Activated CD4-positive, alpha-beta T cell treated with anti-CD3 and anti-CD28 coated beads for 48 hours (primary cell): ENCODE data around the gene CETN1.
A peak's percentile ranks its signal among the peaks of the same experiment; 100 is the strongest.

Experiments
- DNase-seq: peaks from one replicate; pipeline ENCODE4 v3.0.0-alpha.2; 2020

The CETN1 gene

DNA sequence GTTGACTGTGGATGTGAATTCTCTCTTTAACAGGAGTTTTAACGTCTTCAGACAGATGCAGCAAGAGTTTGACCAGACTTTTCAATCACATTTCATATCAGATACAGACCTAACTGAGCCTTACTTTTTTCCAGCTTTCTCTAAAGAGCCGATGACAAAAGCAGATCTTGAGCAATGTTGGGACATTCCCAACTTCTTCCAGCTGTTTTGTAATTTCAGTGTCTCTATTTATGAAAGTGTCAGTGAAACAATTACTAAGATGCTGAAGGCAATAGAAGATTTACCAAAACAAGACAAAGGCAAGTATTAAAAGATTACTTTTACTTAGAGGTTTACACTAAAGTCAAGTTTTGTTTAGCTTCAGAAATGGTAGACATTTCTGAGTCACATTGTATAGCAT, 47.1 kb downstream of the CETN1 start:
- no peak for DNase-seq

GRCh38 chr18:629269-630150, 49.3 kb downstream of the CETN1 start:
- DNase-seq, result peak; percentile 27

GRCh38 chr18:631560-631959, 51.4 kb downstream of the CETN1 start:
- no peak for DNase-seq
